Right lobe of liver (tissue), 6 donors: ENCODE data around the gene ENPP6. TPM values are rescaled to one million over a fixed set of nuclear protein-coding genes. Genes with fewer than 3 reads are reported as not detected.

Experiments
- ATAC-seq, 4 donors: fragments of 200-7000 bp; cut with Tn5 transposase; one replicate each; pipeline ENCODE4 v1.9.1; 2020; ENCODE audit warnings: mild to moderate bottlenecking in 4 of 4, moderate library complexity in 4 of 4
- DNase-seq, 3 donors: peaks; one replicate each; pipeline ENCODE4 v3.0.0-alpha.2; 2020
- H3K27ac ChIP-seq, 3 donors: fragments of 200-600 bp; one replicate each; pipeline ENCODE4 v1.8.0; 2022
- H3K27me3 ChIP-seq, 2 donors: fragments of 200-600 bp; one replicate each; pipeline ENCODE4 v1.8.0; 2022
- H3K36me3 ChIP-seq, 4 donors: fragments of 200-600 bp; sonication (generic) in 1 of 4; one replicate each; pipeline versions ENCODE4 v1.5.1 to v1.8.0; 2017 to 2022; ENCODE audit warnings: control low read depth in 1 of 4
- H3K4me1 ChIP-seq, 4 donors: fragments of 200-600 bp; sonication (generic) in 1 of 4; one replicate each; pipeline versions ENCODE4 v1.5.1 to v1.8.0; 2017 to 2022; ENCODE audit warnings: control low read depth in 1 of 4
- H3K4me3 ChIP-seq, 3 donors: fragments of 200-600 bp; one replicate each; pipeline ENCODE4 v1.8.0; 2022
- H3K9me3 ChIP-seq, 4 donors: fragments of 200-600 bp; sonication (generic) in 1 of 4; one replicate each; pipeline versions ENCODE4 v1.5.1 to v1.8.0; 2017 to 2022; ENCODE audit warnings: control low read depth in 1 of 4
- POLR2A ChIP-seq: fragments of 450-650 bp; IDR thresholded peaks from one replicate; pipeline ENCODE4 v1.6.1; 2017; ENCODE audit warnings: antibody characterized with exemption, mild to moderate bottlenecking
- WGBS: methylation state at CpG from one replicate; pipeline ENCODE4 v1.1.6; 2018; ENCODE audit warnings: low coverage, low lambda C conversion rate; ENCODE audit not compliant: insufficient coverage; ENCODE audit errors: missing lambda C conversion rate; 5-methylcytosine and 5-hydroxymethylcytosine counted together
- intact Hi-C, 2 donors: fragments of 100-400 bp; cut with DNase I; formaldehyde crosslinking; loops; one replicate each; pipeline versions ENCODE4 v1.11.2 to v1.14.1; 2022
- total RNA-seq, 6 experiments: library from RNA; depleted of rRNA in 2 of 6; stranded (reverse); fragments of >200 nt in 2 of 6; fragmentation: NEBNext Ultra II Directional in 3 of 6; extraction: Animal tissue kit (Norgen Biotek cat#: 25700) in 3 of 6; gene quantifications; one replicate each; pipeline versions ENCODE4 v1.1.0 to v1.2.4, GENCODE V29; 2016 to 2023
- TF ChIP-seq, protein P1 (sequence below), 4 donors: fragments of 200-600 bp in 3 of 4; fragments of 450-650 bp in 1 of 4; IDR thresholded peaks; one replicate each; pipeline versions ENCODE4 v1.5.1 to v1.8.0; 2016 to 2022; ENCODE audit warnings: antibody characterized with exemption in 4 of 4, mild to moderate bottlenecking in 2 of 4
- donor health status: DM: no; HTN: yes; CAD: no.
- donor health status: DM: no; HTN: no; CAD: no.
- donor health status: DM: no; HTN: no; CAD: no.
- donor health status: DM: no; HTN: yes; CAD: no.
- donor health status: DM: no; HTN: yes; CAD: no.

ENPP6 gene
- total RNA-seq, 6 experiments from 2014 or later, result 0.06 to 0.42 TPM; not detected in 4

GRCh38 chr4:184205243-184205642, 12.4 kb downstream of the ENPP6 start:
- Histone ChIP-seq H3K27me3 (no peaks in the 10 kb centered on the region), H3K36me3 (no peaks in the 10 kb centered on the region)
- no peak for TF ChIP-seq POLR2A
- TF ChIP-seq, protein P1, sequence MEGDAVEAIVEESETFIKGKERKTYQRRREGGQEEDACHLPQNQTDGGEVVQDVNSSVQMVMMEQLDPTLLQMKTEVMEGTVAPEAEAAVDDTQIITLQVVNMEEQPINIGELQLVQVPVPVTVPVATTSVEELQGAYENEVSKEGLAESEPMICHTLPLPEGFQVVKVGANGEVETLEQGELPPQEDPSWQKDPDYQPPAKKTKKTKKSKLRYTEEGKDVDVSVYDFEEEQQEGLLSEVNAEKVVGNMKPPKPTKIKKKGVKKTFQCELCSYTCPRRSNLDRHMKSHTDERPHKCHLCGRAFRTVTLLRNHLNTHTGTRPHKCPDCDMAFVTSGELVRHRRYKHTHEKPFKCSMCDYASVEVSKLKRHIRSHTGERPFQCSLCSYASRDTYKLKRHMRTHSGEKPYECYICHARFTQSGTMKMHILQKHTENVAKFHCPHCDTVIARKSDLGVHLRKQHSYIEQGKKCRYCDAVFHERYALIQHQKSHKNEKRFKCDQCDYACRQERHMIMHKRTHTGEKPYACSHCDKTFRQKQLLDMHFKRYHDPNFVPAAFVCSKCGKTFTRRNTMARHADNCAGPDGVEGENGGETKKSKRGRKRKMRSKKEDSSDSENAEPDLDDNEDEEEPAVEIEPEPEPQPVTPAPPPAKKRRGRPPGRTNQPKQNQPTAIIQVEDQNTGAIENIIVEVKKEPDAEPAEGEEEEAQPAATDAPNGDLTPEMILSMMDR (IDR thresholded peaks at IDR 0.05), result no peak

GRCh38 chr4:184203300-184203699, 14.4 kb downstream of the ENPP6 start:
- Histone ChIP-seq H3K27ac (no peak overlapping the region), H3K36me3 (no peaks in the 10 kb centered on the region), H3K9me3 (no peaks in the 10 kb centered on the region), H3K27me3 (no peaks in the 10 kb centered on the region), H3K4me1 (peaks cover 0 to 13% (median 4%) of the 10 kb centered on the region in 4 donors), H3K4me3 (no peak overlapping the region)
- TF ChIP-seq POLR2A, result no peak
- TF ChIP-seq, protein P1 (IDR thresholded peaks at IDR 0.05), result no peak
- WGBS, result 87% methylated on average over 6 of the region's 6 CpGs
- intact Hi-C loops, result no loop called here
- DNase-seq (no peak), ATAC-seq (no peak)

More at GRCh38 chr4:184205243-184205642, 12.4 kb downstream of the ENPP6 start:
- ATAC-seq (no peak), DNase-seq (no peak)
- H3K4me1 ChIP-seq, result peaks cover 0 to 13% (median 4%) of the 10 kb centered on the region in 4 donors
- no peaks in the 10 kb centered on the region for H3K9me3 ChIP-seq
- no peak overlapping the region for H3K4me3 ChIP-seq
- H3K27ac ChIP-seq, result no peak overlapping the region
- WGBS, result 94% methylated on average over 6 of the region's 14 CpGs
- intact Hi-C loops, result no loop called here

- intact Hi-C loops, result no loop called here
- 42% methylated on average over 3 of the region's 7 CpGs for WGBS
- peak in 1 of 3 donors; percentile 58 for DNase-seq
Measured at GRCh38 chr4:184201179-184201578, 16.5 kb downstream of the ENPP6 start.

DNA sequence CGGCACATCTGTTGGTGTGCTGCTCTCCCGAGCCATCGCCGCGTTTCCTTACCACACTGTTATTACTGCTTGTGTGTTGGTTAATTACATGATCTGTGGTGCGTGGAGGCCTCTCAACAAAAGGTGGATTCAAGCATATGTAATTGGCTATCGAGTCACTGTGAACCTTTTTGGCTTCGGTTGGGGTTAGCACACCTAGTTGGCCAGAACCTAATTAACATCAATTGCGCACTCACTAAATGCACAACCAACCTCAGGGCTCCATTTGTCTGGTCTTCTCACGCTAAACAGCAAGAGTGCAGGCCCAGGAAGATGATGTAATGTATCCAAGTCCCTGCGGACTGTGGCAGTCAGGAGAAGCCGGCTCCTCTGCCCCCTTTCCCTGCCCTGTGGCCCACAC, 17.4 kb downstream of the ENPP6 start:
- intact Hi-C loops, result no loop called here

More at GRCh38 chr4:184201179-184201578, 16.5 kb downstream of the ENPP6 start:
- ATAC-seq, result peak; percentile 21 to 58 (median 44)
- no peak overlapping the region for H3K27ac ChIP-seq
- TF ChIP-seq POLR2A, result no peak
- TF ChIP-seq, protein P1 (IDR thresholded peaks at IDR 0.05), result no peak
- H3K9me3 ChIP-seq, result no peaks in the 10 kb centered on the region
- peaks cover 0 to 13% (median 4%) of the 10 kb centered on the region in 4 donors for H3K4me1 ChIP-seq
- no peaks in the 10 kb centered on the region for H3K36me3 ChIP-seq
- no peak overlapping the region for H3K4me3 ChIP-seq
- no peaks in the 10 kb centered on the region for H3K27me3 ChIP-seq

More for the DNA sequence above, 17.4 kb downstream of the ENPP6 start:
- H3K27ac ChIP-seq, result no peak overlapping the region
- H3K36me3 ChIP-seq, result no peaks in the 10 kb centered on the region
- no peak for ATAC-seq
- TF ChIP-seq, protein P1 (IDR thresholded peaks at IDR 0.05), result no peak
- no peak for TF ChIP-seq POLR2A
- H3K27me3 ChIP-seq, result no peaks in the 10 kb centered on the region
- no peaks in the 10 kb centered on the region for H3K9me3 ChIP-seq
- peaks cover 0 to 16% (median 4%) of the 10 kb centered on the region in 4 donors for H3K4me1 ChIP-seq
- 84% methylated on average over 7 of the region's 12 CpGs for WGBS
- no peak for DNase-seq
- no peak overlapping the region for H3K4me3 ChIP-seq
